ENCODE results near the gene TCFL5.

The TCFL5 gene

DNA sequence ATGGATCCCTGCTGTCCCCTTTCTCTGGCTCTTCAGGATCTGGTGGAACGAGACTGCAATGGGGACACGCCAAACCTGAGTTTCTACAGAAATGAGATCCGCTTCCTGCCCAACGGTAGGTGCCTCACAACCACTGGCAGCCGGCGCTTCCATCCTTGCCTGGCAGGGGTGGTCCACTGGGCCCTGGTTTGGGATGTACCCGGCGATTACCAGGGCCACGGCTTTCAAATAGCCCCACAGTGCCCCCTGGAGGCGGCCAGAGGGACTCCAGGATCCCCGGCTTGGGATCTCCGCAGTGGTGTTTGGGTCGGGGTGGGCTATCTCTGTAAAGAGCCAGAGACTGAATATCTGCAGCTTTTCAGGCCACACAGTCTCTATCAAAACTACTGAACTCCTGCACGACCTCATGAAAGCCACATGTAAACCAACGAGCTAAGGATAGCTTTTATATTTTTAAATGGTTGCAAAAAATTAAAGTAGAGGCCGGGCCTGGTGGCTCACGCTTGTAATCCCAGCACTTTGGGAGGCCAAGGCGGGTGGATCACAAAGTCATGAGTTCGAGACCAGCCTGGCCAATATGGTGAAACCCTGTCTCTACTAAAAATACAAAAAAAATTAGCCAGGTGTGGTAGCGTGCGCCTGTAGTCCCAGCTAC is 53.3 kb downstream of the TCFL5 start:
- DNase-seq = peak; percentile 40

- no peak for DNase-seq
These were observed 54.0 kb downstream of the TCFL5 start for GRCh38 chr20:62807444-62808210.

DNA sequence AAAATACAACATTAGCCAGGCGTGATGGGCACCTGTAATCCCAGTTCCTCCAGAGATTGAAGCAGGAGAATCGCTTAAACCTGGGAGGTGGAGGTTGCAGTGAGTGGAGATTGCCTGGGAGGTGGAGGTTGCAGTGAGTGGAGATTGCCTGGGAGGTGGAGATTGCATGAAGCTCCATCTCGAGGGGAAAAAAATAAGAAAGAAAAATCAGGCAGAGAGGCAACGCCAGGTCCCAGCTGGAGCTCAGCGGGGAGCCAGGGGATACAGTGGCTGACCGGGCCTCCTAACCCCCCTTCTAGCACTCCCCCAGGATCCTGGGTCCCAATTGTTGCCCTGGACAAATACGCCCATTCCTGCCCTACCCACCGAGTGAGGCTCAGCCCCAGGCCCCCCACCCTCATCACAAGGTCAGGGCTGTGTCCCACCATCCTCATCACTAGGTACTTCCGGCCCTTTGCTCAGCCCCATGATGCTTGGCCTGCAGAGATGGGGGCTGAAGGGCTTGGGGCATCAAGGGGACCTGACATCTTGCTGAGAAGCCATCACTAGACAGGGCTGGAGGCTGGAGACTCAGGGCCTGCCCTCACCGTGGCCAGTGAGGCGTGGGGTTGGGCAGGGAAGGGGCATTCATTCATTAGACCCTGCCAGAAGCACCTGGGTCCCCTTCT is 55.1 kb downstream of the TCFL5 start:
- no peak for DNase-seq

- no peak for DNase-seq
These were observed 55.8 kb downstream of the TCFL5 start for GRCh38 chr20:62805711-62806382.

DNA sequence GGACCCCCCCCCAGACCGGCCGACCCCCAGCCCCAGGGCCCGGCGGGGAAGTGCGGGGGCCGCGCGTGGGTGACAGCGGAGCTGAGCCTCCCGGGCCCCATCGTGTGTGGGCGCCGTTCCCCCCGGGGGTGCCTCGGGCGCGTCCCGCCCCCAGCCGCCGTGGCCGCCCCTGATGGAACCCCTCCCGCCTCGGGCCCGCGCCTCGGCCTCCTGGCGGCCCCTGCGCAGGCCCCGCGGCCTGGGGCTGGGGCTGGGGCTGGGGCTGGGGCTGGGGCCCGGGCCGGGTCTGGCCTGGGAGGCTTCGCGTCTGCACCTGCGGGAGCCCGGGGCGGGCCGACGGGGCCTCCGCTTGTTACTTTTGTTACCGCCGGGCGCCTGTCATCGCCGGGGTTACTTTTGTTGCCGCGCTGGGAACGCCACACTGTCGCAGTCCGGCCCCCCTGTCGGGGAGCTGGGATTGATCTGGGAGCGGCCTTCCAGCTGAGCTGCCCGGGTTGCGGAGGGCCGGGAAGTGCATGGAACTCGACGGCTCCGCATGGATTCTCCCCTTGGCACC is 56.4 kb downstream of the TCFL5 start:
- no peak for DNase-seq

GRCh38 chr20:62804627-62805154 is 56.9 kb downstream of the TCFL5 start, which contains the start of gene OGFR:
OGFR (plus strand) TSS chr20:62804835; CDS start chr20:62804860, 25 bp downstream.
- peak; percentile 35 for DNase-seq

GRCh38 chr20:62804021-62804626 is 57.5 kb downstream of the TCFL5 start:
- DNase-seq = no peak

DNA sequence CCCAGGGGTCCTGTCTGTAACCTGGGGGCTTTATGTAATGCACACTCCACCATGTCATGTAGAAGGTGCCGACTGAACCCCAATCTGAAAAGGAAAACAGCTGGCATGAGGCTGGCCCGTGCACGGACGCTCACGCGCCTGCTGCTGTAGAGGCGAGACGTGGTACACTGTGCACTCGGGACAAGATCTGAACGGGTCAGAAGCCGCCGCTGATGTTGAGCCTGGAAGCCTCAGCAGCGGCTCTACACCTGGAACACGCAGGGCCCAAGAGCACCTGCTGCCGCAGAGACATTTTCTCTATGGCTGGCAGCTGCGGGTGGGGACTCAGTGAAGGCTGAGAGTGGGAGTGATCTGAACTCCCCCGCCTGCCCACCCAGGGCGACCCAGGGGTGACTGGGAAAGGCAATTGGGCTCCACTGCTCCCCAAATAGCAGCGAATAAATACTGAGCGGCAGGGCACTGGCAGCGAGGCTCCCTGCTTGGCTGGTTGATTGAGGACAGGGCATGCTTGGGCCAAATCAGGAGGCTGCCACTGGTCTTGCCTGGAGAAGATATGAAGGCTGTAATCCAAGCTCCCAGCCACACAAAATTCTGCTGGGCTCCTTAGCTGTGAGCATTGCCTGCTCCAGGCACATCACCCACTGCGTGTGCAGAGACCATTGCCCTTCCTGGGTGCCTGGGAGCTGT is 59.5 kb downstream of the TCFL5 start:
- DNase-seq = no peak

GRCh38 chr20:62801284-62802010 is 60.2 kb downstream of the TCFL5 start:
- no peak for DNase-seq

DNA sequence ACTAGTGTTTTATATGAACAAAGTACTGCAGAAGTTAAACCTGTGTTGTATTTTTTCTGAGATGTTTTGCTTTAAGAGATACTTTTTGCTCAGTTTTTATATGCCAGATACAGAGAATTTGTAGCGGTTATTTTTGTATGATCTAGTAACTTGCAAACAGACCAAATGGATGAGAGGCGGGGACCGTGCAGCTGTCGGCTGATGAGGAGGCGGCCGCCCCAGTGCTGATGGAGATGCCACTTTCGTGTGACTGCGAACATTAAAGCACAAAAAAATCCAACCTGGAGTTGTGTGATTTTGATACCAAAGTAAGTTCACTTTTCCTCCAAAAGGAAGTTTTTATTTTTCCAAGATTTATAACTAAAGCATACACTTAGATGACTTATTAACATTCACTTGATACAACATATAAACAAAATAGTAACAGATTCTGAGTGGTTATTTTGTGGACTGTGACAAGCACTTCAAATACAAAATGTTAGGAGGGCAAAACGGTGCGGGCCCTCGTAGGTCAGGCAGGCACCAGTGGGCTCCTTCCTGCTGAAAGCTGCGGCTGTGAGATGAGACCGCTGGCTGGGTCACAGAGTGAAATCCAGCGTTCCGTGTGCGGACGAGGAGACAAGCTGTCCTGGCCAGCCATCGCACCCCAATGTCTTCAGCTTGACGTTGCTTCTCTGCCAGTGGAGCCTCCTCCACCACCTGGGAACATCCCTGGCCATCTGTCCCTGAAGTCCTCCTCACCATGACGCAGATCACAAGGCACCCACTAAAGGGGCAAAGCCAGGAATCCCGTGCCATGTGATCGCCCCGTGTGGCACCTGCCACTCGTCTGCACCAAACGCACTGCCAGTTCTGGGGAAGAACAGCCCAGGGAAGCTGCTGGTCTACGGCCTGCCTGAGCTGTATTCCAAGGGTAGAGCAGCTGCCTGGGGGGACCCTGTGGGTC is 61.0 kb downstream of the TCFL5 start:
- DNase-seq = no peak

DNA sequence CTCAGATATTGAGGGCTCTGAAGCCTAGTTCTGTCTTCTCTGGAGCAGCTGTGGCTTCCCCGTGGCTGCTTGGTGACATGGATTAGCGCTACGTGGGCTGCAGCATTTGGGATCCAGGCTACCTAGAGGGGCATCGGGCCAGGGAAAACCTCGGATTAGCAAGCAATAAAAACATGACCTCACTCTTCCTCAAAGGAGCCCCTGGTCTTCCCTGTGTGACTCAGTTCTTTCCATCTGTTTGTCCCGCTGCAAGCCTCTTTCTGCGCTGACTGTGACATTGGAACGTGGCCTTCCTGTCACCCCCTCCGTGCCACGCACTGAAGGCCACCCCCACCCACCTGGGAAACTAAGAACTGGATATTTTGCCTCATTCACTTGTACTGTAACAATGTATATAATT is 61.7 kb downstream of the TCFL5 start:
- no peak for DNase-seq

- no peak for DNase-seq
These were observed 62.2 kb downstream of the TCFL5 start for GRCh38 chr20:62799459-62799858.

- DNase-seq = no peak
These were observed 62.6 kb downstream of the TCFL5 start for GRCh38 chr20:62799036-62799435.

DNA sequence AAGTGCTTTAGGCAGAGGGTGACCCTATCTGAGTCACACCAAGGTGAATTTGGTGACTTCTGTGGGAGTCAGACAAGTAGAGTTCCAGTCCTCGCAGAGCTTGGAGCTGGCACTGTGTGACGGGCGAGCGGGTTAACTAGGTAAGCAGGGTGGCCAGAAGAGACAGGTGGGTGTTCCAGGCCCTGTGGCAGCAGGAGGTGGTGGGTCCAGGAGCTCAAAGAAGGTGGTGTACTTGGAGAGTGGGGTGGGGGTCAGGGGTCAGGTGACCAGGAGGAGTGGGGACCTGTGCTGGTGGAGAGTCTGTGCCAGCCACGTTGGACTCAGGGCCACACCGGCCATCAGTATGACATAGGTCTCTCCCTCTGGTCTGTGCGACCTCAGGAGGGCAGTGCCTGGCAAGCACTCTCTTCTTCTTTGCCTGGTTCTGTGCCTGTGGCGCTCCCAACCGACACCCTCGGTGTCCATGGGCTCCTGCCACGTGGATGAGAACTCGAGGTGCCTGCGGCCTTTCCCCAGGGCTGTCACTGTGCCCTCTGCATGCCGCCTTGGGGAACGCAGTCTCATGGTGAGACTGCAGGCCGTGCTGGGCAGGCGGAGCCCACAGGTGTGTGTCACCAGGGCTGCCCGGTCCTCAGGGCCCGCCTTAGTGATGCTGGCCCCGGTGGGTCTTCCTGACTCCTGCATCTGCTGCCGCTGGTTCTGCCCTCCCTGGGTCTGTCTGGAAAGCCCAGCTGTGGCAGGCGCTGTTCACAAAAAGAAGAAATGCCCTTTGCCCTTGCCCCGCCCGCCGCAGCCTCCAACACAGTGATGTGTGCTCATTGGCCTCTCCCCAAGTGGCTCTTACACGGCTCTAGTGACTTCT is 63.7 kb downstream of the TCFL5 start:
- DNase-seq = no peak

DNA sequence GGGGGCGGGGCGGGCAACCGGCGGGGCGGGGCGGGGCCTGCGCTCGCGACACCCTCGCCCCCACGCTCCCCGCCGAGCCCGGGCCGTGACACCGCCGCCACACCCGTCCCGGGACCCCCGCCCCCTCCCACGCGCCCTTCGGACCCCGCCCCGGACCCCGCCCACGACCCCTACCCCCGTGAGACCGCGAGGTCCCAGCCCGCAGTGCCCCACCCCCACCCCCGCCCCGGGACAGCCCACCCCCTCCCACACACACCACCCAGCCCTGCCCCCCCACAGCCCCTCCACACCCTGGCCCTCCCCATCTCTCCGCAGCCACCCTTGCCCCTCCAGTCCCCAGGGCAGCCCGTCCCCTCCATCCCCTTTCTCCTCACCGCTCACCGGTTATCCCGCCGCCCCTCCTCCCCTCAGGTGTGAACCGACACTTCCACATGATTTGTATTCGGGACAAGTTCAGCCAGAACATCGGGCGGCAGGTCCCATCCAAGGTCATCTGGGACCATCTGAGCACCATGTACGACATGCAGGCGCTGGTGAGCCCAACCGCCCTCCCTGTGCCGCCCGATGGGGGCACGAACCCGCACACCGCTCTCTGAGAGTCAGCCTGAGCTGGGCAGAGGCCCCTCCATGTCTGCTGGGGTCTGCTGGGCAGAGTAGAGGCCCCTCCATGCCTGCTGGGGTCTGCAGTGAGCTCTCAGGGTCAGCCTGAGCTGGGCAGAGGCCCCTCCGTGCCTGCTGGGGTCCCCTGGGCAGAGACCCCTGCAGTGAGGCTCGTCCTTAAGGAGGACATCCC is 64.7 kb downstream of the TCFL5 start:
- DNase-seq = no peak

GRCh38 chr20:62795023-62795761 is 66.4 kb downstream of the TCFL5 start:
- peak; percentile 69 for DNase-seq
